Mucosa of rectum (tissue), 2 donors: ENCODE data around the gene TNNT3.

Experiments used
- H3K27ac ChIP-seq, 2 donors: one replicate each; pipeline ENCODE4 v1.7.0; 2013; ENCODE audit warnings: inconsistent platforms in 2 of 2, low read depth in 2 of 2, low read length in 2 of 2
- H3K27me3 ChIP-seq, 2 donors: one replicate each; pipeline ENCODE4 v1.7.0; 2013; ENCODE audit warnings: low read length in 2 of 2; ENCODE audit not compliant: control insufficient read depth in 2 of 2, insufficient read depth in 2 of 2
- H3K36me3 ChIP-seq, 2 donors: one replicate each; pipeline ENCODE4 v1.7.0; 2013; ENCODE audit warnings: low read length in 2 of 2; ENCODE audit not compliant: control insufficient read depth in 2 of 2, insufficient read depth in 2 of 2
- H3K4me1 ChIP-seq, 2 donors: one replicate each; pipeline ENCODE4 v1.7.0; 2013; ENCODE audit warnings: low read length in 2 of 2, mild to moderate bottlenecking in 1 of 2; ENCODE audit not compliant: control insufficient read depth in 2 of 2, insufficient read depth in 2 of 2
- H3K4me3 ChIP-seq, 2 donors: one replicate each; pipeline ENCODE4 v1.7.0; 2013; ENCODE audit warnings: low read length in 2 of 2
- H3K9ac ChIP-seq, 2 donors: one replicate each; pipeline ENCODE4 v1.7.0; 2013; ENCODE audit warnings: low read length in 2 of 2, low read depth in 1 of 2, mild to moderate bottlenecking in 1 of 2
- H3K9me3 ChIP-seq, 2 donors: one replicate each; pipeline ENCODE4 v1.7.0; 2013; ENCODE audit warnings: low read length in 2 of 2; ENCODE audit not compliant: control insufficient read depth in 2 of 2
- donor health status: healthy.
- donor health status: Normal muscosa, but diverticular disease.

The TNNT3 gene

DNA sequence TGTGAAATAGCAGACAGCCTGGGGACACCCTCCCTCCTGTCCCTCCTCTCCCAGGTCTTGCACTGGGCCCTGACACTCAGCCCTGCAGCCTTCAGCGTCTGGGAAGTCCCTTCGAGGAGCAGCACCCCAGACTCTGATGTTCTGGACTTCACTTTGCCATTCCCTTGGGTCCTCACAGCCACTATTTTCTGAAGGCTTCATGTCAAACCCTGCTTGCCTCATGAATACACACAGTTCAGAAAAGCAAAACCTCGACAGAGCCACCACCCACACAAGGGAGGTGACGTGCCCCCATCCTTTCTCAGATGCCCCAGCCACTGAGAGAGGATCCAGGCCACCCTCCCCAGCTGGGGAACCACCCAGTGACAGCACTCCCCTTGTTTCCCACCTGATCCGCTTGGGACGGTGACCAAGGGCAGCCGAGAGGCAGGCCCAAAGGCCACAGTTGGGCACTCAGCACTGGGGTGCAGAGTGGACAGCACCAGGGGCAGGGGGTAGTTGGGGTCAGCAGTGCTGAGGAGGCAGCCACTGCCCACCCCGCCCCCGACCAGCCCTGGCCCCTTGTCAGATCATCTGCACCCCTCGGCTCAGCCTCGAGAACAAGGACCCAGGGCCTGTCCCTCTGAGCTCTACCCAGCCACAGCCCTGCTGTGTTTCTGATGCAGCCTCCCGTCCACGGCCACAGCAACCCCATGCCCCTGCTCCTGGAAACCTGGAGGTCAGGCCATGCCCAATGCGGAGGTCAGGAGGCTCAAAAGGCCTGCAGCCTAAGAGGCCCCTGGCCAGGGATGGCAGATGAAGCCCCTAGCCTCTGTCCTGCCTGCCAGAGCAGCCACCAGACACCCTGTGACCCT is 3.1 kb upstream of the TNNT3 start:
- Histone ChIP-seq H3K36me3 (no peaks in the 10 kb centered on the region), H3K9ac (no peak overlapping the region), H3K9me3 (no peaks in the 10 kb centered on the region), H3K27me3 (no peaks in the 10 kb centered on the region), H3K4me1 (no peaks in the 10 kb centered on the region), H3K27ac (no peak overlapping the region), H3K4me3 (no peak overlapping the region)

DNA sequence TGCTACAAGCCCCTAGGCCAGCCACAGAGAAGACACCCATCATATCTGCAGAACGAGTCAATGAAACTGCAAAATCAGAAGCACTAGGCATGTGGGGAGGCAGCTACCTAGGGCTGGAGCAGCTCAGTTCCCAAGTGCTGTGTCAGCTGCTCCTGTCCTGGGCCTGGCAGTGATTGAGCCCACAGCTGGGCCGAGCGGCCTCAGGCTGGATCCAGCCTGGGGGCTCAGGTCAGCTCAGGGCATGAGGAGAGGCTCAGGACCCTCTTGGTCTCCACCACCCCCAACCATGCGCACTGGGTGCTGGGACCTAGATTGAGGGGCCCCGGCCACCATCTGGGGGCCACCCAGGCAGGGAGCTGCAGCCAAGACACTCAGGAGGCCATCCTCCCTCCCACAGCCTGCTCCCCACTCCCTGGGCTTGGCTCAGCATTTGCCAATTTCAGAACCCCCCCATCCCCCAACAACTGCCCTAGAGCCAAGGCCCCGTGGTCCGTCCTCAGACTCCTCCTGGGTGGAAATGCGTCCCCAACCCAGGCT is 2.4 kb upstream of the TNNT3 start:
- H3K4me3 ChIP-seq, result no peak overlapping the region
- no peak overlapping the region for H3K9ac ChIP-seq
- H3K9me3 ChIP-seq, result no peaks in the 10 kb centered on the region
- no peaks in the 10 kb centered on the region for H3K4me1 ChIP-seq
- H3K27me3 ChIP-seq, result no peaks in the 10 kb centered on the region
- H3K36me3 ChIP-seq, result no peaks in the 10 kb centered on the region
- no peak overlapping the region for H3K27ac ChIP-seq

DNA sequence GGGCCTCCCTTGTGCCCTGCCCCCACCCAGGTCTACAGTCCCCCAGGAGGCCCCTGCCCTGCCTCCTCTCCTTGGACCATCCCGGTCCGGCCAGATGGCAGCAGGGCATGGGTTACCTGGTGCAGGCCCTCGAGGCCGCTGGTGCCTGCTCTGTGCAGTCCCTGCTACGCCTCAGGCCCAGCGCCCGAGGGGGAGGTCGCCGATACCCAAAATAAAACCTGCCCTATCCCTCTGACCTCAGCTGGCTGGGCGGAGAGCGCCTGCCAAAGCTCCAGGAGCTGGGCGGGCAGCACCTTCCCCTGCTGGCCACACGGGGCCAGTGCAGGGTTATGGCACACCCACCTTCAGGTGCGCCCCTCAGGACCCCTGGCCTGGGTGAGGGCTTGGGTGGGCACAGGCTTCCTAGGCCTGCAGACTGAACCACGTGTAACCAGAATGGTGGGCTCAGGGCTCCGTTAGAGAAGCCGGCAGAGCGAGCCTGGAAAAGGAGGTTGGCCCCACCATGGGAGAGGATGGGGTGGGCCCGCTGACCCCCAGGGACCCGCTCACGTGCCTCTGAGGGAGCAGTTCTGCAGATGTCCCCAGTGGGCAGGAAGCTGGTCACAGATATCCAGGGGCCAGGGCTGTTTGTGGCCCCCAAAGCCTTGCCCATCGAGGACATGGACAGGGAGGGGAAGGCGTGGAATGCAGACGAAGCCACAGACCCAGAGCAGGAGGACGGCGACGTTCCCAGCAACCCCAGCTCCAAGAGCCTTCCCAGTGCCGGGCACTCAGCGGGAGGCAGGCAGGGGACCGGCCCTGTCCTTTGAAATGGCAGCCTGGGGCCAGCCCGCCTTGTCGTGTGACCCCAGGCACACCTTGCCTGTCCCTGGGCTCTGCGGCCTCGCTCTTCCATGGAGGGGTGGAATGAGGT is 1.7 kb upstream of the TNNT3 start:
- H3K27ac ChIP-seq, result no peak overlapping the region
- H3K9ac ChIP-seq, result no peak overlapping the region

DNA sequence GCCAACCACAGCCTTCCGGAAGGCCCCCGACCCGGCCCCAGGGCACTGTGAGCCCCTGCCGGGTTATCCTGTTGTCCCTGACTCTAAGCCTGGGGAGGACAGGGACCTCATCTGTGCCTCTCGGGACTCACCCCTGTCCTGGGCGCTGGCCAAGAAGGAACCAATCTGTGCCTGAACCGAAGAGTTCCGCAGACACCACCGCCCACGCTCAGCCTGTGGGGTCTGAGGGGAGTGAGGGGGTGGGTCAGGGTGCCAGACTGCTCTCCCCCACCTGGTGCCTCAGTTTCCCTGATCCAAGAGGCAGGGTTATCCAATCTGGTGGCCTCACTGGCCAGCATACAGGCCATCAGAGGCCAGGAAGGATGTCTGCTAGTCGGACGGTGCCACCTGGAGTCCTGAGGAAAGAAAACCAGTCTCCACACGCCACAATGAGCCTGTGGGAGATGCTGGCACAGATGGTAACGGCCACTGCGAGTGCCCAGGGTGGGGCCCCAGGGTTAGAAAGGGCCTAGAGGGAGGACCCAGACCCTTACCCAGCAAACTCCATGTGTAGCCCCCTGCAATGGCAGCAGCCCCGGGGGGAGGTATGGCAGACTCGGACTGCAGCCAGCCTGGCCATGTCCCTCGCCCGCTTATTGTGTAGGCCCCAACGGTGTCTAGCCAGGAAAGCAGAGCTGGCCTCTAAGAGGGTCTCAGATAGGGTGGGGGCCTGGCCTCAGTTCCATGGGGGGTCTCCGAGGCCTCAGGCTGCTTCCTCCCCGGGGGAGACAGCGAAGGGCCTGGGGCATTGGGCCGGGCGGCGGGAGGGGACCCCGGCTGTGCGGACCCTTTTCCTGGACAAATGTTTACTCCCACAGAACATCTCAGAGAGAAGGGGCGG is 827 bp upstream of the TNNT3 start:
- Histone ChIP-seq H3K9me3 (no peaks in the 10 kb centered on the region), H3K27ac (no peak overlapping the region), H3K9ac (no peak overlapping the region), H3K4me3 (no peak overlapping the region), H3K27me3 (no peaks in the 10 kb centered on the region), H3K36me3 (no peaks in the 10 kb centered on the region), H3K4me1 (no peaks in the 10 kb centered on the region)

More for the DNA sequence above, 1.7 kb upstream of the TNNT3 start:
- Histone ChIP-seq H3K9me3 (no peaks in the 10 kb centered on the region), H3K36me3 (no peaks in the 10 kb centered on the region), H3K4me3 (no peak overlapping the region), H3K27me3 (no peaks in the 10 kb centered on the region), H3K4me1 (no peaks in the 10 kb centered on the region)

DNA sequence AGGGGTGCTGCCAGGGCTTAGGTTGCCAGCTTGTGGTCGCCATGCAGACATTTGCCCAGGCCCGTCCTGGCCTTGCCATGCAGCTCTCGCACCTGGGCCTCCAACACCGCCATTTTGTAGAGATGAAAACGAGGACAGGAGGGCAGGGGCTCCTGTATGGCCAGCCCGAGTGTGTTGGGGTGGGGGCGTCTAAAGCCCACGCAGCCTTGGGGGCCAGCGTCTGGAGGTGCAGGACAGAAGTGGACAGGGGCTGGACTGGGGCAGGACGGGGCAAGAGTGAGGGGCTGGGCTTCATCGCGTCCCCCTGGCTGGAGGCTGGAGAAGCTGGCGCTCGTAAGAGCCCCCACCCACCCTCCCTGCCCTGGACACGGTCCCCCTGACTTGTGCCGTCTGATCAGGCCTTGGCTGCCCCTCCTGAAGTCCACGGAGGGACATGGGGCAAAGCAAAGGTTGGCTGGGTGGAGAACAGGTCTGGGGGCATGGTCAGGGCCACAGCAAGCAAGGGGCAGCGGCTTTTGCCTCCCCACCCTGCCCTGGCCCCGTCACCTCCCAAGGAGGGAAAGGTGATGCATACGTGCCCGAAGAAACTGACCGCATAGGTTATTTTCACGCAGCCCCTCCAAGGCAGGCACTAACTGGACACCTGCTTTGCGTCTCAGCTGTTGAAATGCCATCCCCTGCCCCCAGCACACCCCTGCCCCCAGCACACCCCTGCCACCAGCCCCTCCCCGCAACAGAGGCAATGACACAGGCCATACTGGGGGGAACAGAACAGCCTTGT is 815 bp downstream of the TNNT3 start:
- no peak overlapping the region for H3K9ac ChIP-seq
- H3K27me3 ChIP-seq, result no peaks in the 10 kb centered on the region
- no peaks in the 10 kb centered on the region for H3K9me3 ChIP-seq
- H3K4me3 ChIP-seq, result no peak overlapping the region
- H3K27ac ChIP-seq, result no peak overlapping the region
- H3K36me3 ChIP-seq, result no peaks in the 10 kb centered on the region
- no peaks in the 10 kb centered on the region for H3K4me1 ChIP-seq

DNA sequence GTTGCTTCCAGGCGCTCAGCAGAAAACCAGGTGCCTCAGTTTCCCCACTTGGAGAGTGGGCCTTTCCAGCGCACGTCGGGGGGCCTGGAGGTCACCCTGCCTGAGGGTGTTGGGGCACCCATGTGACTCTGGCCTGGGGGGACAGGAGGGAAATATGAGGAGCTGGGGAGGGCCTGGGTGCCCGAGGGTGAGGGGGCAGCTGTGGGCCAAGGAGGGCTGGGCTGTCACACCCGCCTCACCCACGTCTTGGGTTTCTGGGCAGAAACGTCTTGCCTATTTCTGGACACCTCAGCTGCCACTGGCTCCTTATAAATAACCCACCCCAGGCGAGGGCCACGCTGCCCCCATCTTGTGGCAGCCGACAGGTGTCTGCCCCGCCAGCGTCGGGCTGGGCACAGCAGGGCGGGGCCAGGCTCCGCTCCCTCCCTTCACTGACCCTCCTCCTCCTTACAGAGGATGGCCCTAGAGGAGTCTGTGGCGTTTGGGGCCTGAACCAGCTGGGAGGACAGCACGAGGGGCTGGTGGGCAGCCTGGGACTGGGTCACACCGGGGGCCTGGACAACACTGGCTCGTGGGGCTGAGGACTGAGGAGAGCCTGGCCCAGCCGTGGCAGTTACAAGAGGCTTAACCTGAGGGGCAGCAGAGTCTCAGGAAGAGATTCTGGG is 1.5 kb downstream of the TNNT3 start:
- no peaks in the 10 kb centered on the region for H3K9me3 ChIP-seq
- H3K36me3 ChIP-seq, result no peaks in the 10 kb centered on the region
- no peaks in the 10 kb centered on the region for H3K27me3 ChIP-seq
- H3K27ac ChIP-seq, result no peak overlapping the region
- no peak overlapping the region for H3K4me3 ChIP-seq
- no peaks in the 10 kb centered on the region for H3K4me1 ChIP-seq
- H3K9ac ChIP-seq, result no peak overlapping the region

DNA sequence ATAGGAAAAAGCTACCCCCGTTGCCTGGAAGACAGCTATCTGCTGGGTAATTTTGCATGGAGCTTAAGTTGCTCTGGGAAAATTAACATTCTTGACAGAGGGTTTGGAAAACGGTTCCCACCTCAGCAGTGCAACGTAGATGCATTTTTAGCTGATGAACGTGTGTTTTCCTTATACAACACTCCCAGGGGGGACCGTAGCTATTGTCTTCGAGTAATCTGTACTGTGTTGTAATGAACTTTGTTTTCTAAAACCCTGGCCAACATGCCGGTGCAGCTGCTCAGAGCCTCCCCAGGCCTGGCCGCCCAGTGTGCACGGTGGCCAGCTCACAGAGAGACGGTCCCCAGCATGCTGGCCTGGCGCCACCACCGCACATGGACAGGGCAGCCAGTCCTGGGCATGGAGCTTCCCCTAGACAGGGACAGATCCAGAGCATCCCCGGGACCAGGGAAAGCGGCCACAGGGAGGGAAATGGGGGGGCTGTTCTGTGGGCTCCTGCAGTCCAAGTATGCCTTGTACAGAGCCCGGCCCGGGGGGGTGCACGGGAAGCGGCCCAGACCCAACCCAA is 2.2 kb downstream of the TNNT3 start:
- no peaks in the 10 kb centered on the region for H3K36me3 ChIP-seq
- no peak overlapping the region for H3K9ac ChIP-seq
- no peaks in the 10 kb centered on the region for H3K27me3 ChIP-seq
- no peak overlapping the region for H3K4me3 ChIP-seq
- H3K9me3 ChIP-seq, result no peaks in the 10 kb centered on the region
- H3K4me1 ChIP-seq, result no peaks in the 10 kb centered on the region
- no peak overlapping the region for H3K27ac ChIP-seq

DNA sequence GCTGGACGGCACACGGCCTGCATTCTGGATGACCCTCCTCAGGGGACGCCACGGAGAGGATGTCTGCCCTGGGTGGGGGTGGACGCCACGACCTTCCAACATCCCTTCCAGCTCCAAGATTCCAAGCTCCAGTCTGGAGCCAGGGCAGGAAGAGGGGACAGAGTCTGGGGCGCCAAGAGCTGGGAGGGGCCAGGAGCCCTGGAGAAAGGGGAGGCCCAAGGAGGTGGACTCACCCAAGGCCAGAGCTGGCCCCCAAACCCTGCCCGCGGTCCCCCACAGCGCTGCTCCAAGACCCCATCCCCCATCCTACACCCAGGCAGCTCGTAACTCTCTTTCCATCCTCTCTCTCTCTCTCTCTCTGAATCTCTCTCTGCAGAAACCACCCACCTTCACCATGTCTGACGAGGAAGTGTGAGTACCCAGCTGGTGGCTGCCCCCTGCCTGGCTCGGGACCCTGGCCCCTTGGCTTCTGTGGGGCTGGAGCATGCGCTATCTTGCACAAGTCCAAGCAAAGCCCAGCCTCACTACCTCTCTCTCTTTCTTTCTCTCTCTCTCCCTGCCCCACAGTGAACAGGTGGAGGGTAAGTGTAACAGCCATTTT is 3.1 kb downstream of the TNNT3 start:
- no peaks in the 10 kb centered on the region for H3K4me1 ChIP-seq
- H3K27me3 ChIP-seq, result no peaks in the 10 kb centered on the region
- H3K4me3 ChIP-seq, result no peak overlapping the region
- H3K9ac ChIP-seq, result no peak overlapping the region
- H3K36me3 ChIP-seq, result no peaks in the 10 kb centered on the region
- no peaks in the 10 kb centered on the region for H3K9me3 ChIP-seq
- no peak overlapping the region for H3K27ac ChIP-seq
